K562 (cell line): ENCODE results near the gene UBALD2. TPM values are rescaled to one million over a fixed set of nuclear protein-coding genes. Genes with fewer than 3 reads are reported as not detected.
A peak's percentile ranks its signal among the peaks of the same experiment; 100 is the strongest.

Source experiments
- ATAC-seq: fragments of 200-7000 bp; cut with Tn5 transposase; 3 replicates; pipeline ENCODE4 v1.9.1; 2020; ENCODE audit warnings: moderate library complexity
- BruUV-seq: library from RNA; stranded (reverse); fragments of 400-500 nt; replicated peaks from 2 replicates; lab custom pipeline; 2021; lab: Mats Ljungman, UMichigan
- CTCF ChIA-PET: fragments of 300-600 bp; formaldehyde crosslinking; extraction: SDS; loops from one replicate; lab custom pipeline; 2021; ENCODE audit warnings: low intra/inter-chr PET ratio; lab: Yijun Ruan, JAX
- POLR2A ChIA-PET: fragments of 300-600, 350-650 bp; sonication (Branson Sonifier 250); formaldehyde crosslinking; extraction: SDS; loops from one replicate; lab custom pipeline; 2021; ENCODE audit warnings: antibody characterized with exemption, inconsistent platforms; lab: Yijun Ruan, JAX
- DNase-seq, 4 experiments: peaks; one replicate each; pipeline versions ENCODE4 v3.0.0 to v3.0.0-alpha.2; 2011 to 2018; ENCODE audit warnings: low spot score in 3 of 4, mixed read lengths in 3 of 4; ENCODE audit errors: extremely low read depth in 1 of 4
- FAIRE-seq: peaks from 2 replicates; lab custom pipeline; 2011; peaks lifted over from hg19 to GRCh38; lab: Jason Lieb, UNC
- H2AFZ ChIP-seq: 2 replicates; pipeline ENCODE4 v1.6.0; 2011; ENCODE audit warnings: low read depth, low read length, control low read depth, inconsistent platforms
- H3K27ac ChIP-seq: fragments of 200-600 bp; 3 replicates; pipeline ENCODE4 v1.8.0; 2011; ENCODE audit warnings: low read depth, mild to moderate bottlenecking, control low read depth, inconsistent platforms, low read length, moderate library complexity, mixed read lengths; ENCODE audit errors: extremely low read depth
- H3K27me3 ChIP-seq, 2 experiments: fragments of 300-600 bp in 1 of 2; 2 replicates in 1 of 2; 3 replicates in 1 of 2; pipeline versions ENCODE4 v1.6.0 to v1.8.0; 2011; ENCODE audit warnings: inconsistent platforms in 2 of 2, low read length in 2 of 2, mild to moderate bottlenecking in 1 of 2, mixed read lengths in 1 of 2, moderate library complexity in 1 of 2; ENCODE audit not compliant: control insufficient read depth in 2 of 2, insufficient read depth in 2 of 2
- H3K36me3 ChIP-seq: fragments of 300-600 bp; 3 replicates; pipeline ENCODE4 v1.8.0; 2011; ENCODE audit warnings: mild to moderate bottlenecking, low read length, inconsistent platforms; ENCODE audit not compliant: control insufficient read depth, insufficient read depth
- H3K4me1 ChIP-seq, 2 experiments: fragments of 200-600 bp in 1 of 2; replicated peaks in 1 of 2; 2 replicates in 1 of 2; 3 replicates in 1 of 2; pipeline versions ENCODE4 v1.5.1 to v1.8.0; 2011; ENCODE audit warnings: inconsistent platforms in 2 of 2, low read length in 2 of 2, mild to moderate bottlenecking in 1 of 2, mixed read lengths in 1 of 2, moderate library complexity in 1 of 2; ENCODE audit not compliant: control insufficient read depth in 2 of 2, insufficient read depth in 2 of 2
- H3K4me2 ChIP-seq: 2 replicates; pipeline ENCODE4 v1.6.1; 2011; ENCODE audit warnings: low read length, control low read depth, inconsistent platforms, mixed read lengths; ENCODE audit not compliant: insufficient read depth
- H3K4me3 ChIP-seq: fragments of 200-600 bp; sonication (generic), shearing (Covaris generic); 2 replicates; pipeline ENCODE4 v1.5.1; 2016; ENCODE audit warnings: control low read depth, inconsistent platforms
- H3K79me2 ChIP-seq: fragments of 200-600 bp; 3 replicates; pipeline ENCODE4 v1.8.0; 2011; ENCODE audit warnings: low read length, inconsistent platforms; ENCODE audit not compliant: control insufficient read depth, insufficient read depth
- H3K9ac ChIP-seq, 2 experiments: 2 replicates each; pipeline versions ENCODE4 v1.6.0 to v1.6.1; 2011; ENCODE audit warnings: low read depth in 2 of 2, low read length in 2 of 2, control low read depth in 1 of 2, inconsistent platforms in 1 of 2, mild to moderate bottlenecking in 1 of 2, mixed read lengths in 1 of 2; ENCODE audit not compliant: insufficient read depth in 1 of 2
- H3K9me1 ChIP-seq: one replicate; pipeline ENCODE4 v1.6.0; 2011; ENCODE audit warnings: inconsistent platforms, mild to moderate bottlenecking, low read length, moderate library complexity; ENCODE audit not compliant: control insufficient read depth, insufficient read depth
- H3K9me3 ChIP-seq: replicated peaks from 2 replicates; pipeline ENCODE4 v1.5.1; 2011; ENCODE audit warnings: low read depth, low read length, inconsistent platforms; ENCODE audit not compliant: control insufficient read depth, insufficient read depth
- H4K20me1 ChIP-seq: replicated peaks from 2 replicates; pipeline ENCODE4 v1.6.1; 2011; ENCODE audit warnings: low read length, inconsistent platforms, mixed read lengths; ENCODE audit not compliant: control insufficient read depth, insufficient read depth
- ATF7 ChIP-seq: fragments of 450-650 bp; IDR thresholded peaks from 2 replicates; pipeline ENCODE4 v1.7.1; 2014; ENCODE audit warnings: mild to moderate bottlenecking, moderate library complexity
- CSDE1 ChIP-seq, 2 experiments: fragments of 450-650 bp; IDR thresholded peaks; 2 replicates each; pipeline ENCODE4 v1.6.1; 2016; ENCODE audit warnings: mild to moderate bottlenecking in 1 of 2
- HMBOX1 ChIP-seq: sonication (generic); IDR thresholded peaks from 2 replicates; pipeline ENCODE4 v1.6.1; 2016
- LCOR ChIP-seq: sonication (generic); formaldehyde crosslinking; IDR thresholded peaks from 2 replicates; pipeline ENCODE4 v1.8.0; 2022; ENCODE audit warnings: mild to moderate bottlenecking, missing genetic modification reagents
- MEIS2 ChIP-seq: fragments of 450-650 bp; IDR thresholded peaks from 2 replicates; pipeline ENCODE4 v1.6.1; 2014; ENCODE audit warnings: mild to moderate bottlenecking; ENCODE audit not compliant: partially characterized antibody
- NR2C2 ChIP-seq, 2 experiments: fragments of 200-800 bp in 1 of 2; sonication (Bioruptor generic) in 1 of 2; sonication (generic) in 1 of 2; formaldehyde crosslinking in 1 of 2; IDR thresholded peaks; 2 replicates each; pipeline versions ENCODE4 v1.6.1 to v1.8.0; 2016 to 2022; ENCODE audit warnings: mild to moderate bottlenecking in 1 of 2, missing compliant biosample characterization in 1 of 2, missing genetic modification characterization in 1 of 2, missing genetic modification reagents in 1 of 2
- ZNF134 ChIP-seq: fragments of 250-450 bp; sonication (Bioruptor Pico); conservative IDR thresholded peaks from 2 replicates; pipeline ENCODE4 v1.4.0; 2020
- WGBS: fragments of 100-300 bp; shearing (Covaris generic); methylation state at CpG from one replicate; pipeline ENCODE4 v1.1.6; 2016; ENCODE audit warnings: low coverage, mixed read lengths; ENCODE audit not compliant: insufficient coverage; ENCODE audit errors: missing lambda C conversion rate; 5-methylcytosine and 5-hydroxymethylcytosine counted together
- in situ Hi-C: fragments of 300-500 bp; cut with MboI; formaldehyde crosslinking; loops from 4 replicates; pipeline ENCODE4 v1.15.0; 2018; ENCODE audit warnings: inconsistent platforms, mixed read lengths
- intact Hi-C: fragments of 100-400 bp; cut with micrococcal nuclease; formaldehyde crosslinking; loops from 2 replicates; pipeline ENCODE4 v1.14.2; 2022
- polyA plus RNA-seq, 8 experiments: library from polyadenylated mRNA; depleted of rRNA in 4 of 8; stranded (reverse) in 5 of 8; unstranded in 3 of 8; fragments of >200 nt; fragmentation: Nextera tagmentation in 2 of 8; fragmentation: Illumina TruSeq in 1 of 8; extraction: Ambion mirVana in 2 of 8; extraction: Trizol in 1 of 8; gene quantifications; 2 replicates each; pipeline versions ENCODE4 v1.2.1 to v1.2.3, GENCODE V29; 2011 to 2014; ENCODE audit warnings: inconsistent platforms in 1 of 8, missing spikeins in 1 of 8
- total RNA-seq, 7 experiments: library from RNA; depleted of rRNA in 6 of 7; stranded (reverse); fragments of >200 nt in 6 of 7; fragmentation: Illumina TruSeq in 2 of 7; extraction: Trizol in 2 of 7; gene quantifications; 2 replicates each; pipeline versions ENCODE4 v1.2.1 to v1.2.3, GENCODE V29; 2011 to 2021; ENCODE audit warnings: low replicate concordance in 1 of 7

UBALD2 gene
- total and polyA plus RNA-seq, 9 of the 15 experiments (the other 6 are each of a cell fraction or from before 2014, with no cell fraction given): 2.3 to 94.1 (median 25.3) TPM

DNA sequence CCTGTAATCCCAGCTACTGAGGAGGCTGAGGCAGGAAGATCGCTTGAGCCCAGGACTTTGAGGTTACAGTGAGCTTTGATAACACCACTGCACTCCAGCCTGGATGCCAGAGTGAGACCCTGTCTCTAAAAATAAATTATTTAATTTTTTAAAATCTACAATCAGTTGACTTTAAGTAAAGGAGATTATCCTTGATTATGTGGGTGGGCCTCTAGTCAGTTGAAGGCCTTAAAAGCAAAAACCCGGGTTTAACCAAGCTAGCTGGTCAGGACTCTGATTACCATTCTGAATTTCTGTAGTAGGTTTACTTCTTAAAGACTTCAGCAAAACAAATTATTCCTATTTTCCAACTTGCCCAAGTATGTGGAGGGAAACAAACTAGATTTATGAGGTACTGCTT, 29.3 kb upstream of the UBALD2 start:
- peak overlapping the region; percentile 20 to 78; a peak in 1 of 4 replicates for H3K9ac ChIP-seq
- CTCF ChIA-PET: no interaction called here

More for the DNA sequence above, 29.3 kb upstream of the UBALD2 start:
- no peaks in the 10 kb centered on the region for H4K20me1 ChIP-seq
- no peak for DNase-seq
- no peaks in the 10 kb centered on the region for H3K27me3 ChIP-seq
- BruUV-seq: no TSS peak
- no peak for ATAC-seq
- 8% methylated on average over 2 of the region's 2 CpGs for WGBS
- intact Hi-C loops: loop anchor here (2.0 to 5.0 kb wide), 2 partner anchors 41 to 54 kb away; no protein-coding TSS in a partner anchor
- no peaks in the 10 kb centered on the region for H3K9me1 ChIP-seq
- no peaks in the 10 kb centered on the region for H3K9me3 ChIP-seq
- no peak overlapping the region for H3K4me3 ChIP-seq
- peak overlapping the region; percentile 61; the same call in 1 of the 2 replicates for H3K4me2 ChIP-seq
- peak overlapping the region; percentile 59; the same call in 2 of the 3 replicates for H3K27ac ChIP-seq
- peaks cover 90% of the 10 kb centered on the region for H3K79me2 ChIP-seq
- no peak for FAIRE-seq
- H3K36me3 ChIP-seq: peaks cover 3% of the 10 kb centered on the region; the same call in 1 of the 3 replicates
- H3K4me1 ChIP-seq: peaks cover 26 to 33% of the 10 kb centered on the region in 2 experiments; a peak in 4 of 5 replicates
- TF ChIP-seq LCOR: no peak
- no peak for TF ChIP-seq ATF7
- TF ChIP-seq CSDE1 (IDR thresholded peaks at IDR 0.05): no peak
- TF ChIP-seq ZNF134: peak; percentile 87
- TF ChIP-seq MEIS2: no peak
- no peak for TF ChIP-seq NR2C2 (CRISPR knock-in tag; IDR thresholded peaks at IDR 0.05)
- TF ChIP-seq NR2C2 (tag; IDR thresholded peaks at IDR 0.05): 0 out of 2 replicates have a peak, but pooled peaks have one; percentile 25
- peak; percentile 68 for TF ChIP-seq HMBOX1
- POLR2A ChIA-PET: interaction anchor here (0.6 to 4.8 kb wide), 7 partner anchors 8 to 458 kb away, joined by 3 to 42 read pairs (median 4); no protein-coding TSS in a partner anchor
- in situ Hi-C loops: no loop called here
- peak overlapping the region; percentile 22 for H2AFZ ChIP-seq
